HG03457 (cell line): ENCODE data around the gene TDRD1.
"Not testable (repeated sequence)": the region's sequence is repeated elsewhere in the genome, so short reads cannot be mapped to it uniquely, and the experiment has no call there.

Experiments used
- ATAC-seq: cut with Tn5 transposase; IDR thresholded peaks from one replicate; pipeline ENCODE4 v1.9.1; 2021; ENCODE audit warnings: moderate number of reproducible peaks; ENCODE audit not compliant: unreplicated experiment

TDRD1 gene, protein sequence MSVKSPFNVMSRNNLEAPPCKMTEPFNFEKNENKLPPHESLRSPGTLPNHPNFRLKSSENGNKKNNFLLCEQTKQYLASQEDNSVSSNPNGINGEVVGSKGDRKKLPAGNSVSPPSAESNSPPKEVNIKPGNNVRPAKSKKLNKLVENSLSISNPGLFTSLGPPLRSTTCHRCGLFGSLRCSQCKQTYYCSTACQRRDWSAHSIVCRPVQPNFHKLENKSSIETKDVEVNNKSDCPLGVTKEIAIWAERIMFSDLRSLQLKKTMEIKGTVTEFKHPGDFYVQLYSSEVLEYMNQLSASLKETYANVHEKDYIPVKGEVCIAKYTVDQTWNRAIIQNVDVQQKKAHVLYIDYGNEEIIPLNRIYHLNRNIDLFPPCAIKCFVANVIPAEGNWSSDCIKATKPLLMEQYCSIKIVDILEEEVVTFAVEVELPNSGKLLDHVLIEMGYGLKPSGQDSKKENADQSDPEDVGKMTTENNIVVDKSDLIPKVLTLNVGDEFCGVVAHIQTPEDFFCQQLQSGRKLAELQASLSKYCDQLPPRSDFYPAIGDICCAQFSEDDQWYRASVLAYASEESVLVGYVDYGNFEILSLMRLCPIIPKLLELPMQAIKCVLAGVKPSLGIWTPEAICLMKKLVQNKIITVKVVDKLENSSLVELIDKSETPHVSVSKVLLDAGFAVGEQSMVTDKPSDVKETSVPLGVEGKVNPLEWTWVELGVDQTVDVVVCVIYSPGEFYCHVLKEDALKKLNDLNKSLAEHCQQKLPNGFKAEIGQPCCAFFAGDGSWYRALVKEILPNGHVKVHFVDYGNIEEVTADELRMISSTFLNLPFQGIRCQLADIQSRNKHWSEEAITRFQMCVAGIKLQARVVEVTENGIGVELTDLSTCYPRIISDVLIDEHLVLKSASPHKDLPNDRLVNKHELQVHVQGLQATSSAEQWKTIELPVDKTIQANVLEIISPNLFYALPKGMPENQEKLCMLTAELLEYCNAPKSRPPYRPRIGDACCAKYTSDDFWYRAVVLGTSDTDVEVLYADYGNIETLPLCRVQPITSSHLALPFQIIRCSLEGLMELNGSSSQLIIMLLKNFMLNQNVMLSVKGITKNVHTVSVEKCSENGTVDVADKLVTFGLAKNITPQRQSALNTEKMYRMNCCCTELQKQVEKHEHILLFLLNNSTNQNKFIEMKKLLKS

GRCh38 chr10:114179148-114179547, at the start of gene TDRD1:
Gene TDRD1 (plus strand): TSS chr10:114179353. CDS start chr10:114187832, 8,479 bp downstream.
- ATAC-seq = no peak

- ATAC-seq = no peak
Measured at GRCh38 chr10:114131094-114131493, 48.1 kb upstream of the TDRD1 start.

DNA sequence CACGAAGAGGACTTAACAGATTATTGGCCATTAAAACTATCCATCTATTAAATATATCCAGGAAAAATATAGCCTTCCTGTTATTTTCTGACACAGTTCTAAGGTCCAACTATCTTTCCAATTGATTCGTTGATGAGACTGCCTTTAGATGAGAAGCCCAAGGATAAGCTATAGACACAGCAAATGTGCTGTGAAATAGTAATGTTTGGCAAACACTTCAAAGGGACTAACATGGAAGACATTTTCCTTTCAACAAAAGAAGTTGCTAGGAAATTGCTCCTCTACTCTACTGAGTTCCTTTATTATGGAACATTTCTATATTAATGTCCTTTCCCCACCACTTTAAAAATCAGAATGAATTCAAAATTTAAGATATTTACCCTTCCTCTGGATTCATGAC, 43.7 kb upstream of the TDRD1 start:
- ATAC-seq = no peak

GRCh38 chr10:114138581-114138980, 40.6 kb upstream of the TDRD1 start:
- no peak for ATAC-seq

- ATAC-seq = no peak
Measured at GRCh38 chr10:114140036-114140435, 39.1 kb upstream of the TDRD1 start.

DNA sequence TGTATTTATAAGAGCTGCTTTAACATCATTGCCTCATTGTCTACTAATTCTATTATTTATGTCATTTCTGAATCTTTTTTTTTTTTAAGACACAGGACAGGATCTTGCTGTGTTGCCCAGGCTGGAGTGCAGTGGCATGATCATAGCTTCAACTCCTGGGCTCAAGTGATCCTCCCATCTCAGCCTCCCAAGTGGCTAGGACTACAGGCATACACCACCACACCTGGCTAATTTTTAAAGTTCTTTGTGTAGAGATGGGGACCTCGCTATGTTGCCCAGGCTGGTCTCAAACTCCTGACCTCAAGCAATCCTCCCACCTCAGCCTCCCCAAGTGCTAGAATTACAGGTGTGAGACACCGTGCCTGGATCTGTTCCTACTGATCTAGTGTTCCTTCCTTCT, 38.3 kb upstream of the TDRD1 start:
- ATAC-seq = not testable (repeated sequence)

- ATAC-seq = no peak
Measured at GRCh38 chr10:114142018-114142417, 37.1 kb upstream of the TDRD1 start.

DNA sequence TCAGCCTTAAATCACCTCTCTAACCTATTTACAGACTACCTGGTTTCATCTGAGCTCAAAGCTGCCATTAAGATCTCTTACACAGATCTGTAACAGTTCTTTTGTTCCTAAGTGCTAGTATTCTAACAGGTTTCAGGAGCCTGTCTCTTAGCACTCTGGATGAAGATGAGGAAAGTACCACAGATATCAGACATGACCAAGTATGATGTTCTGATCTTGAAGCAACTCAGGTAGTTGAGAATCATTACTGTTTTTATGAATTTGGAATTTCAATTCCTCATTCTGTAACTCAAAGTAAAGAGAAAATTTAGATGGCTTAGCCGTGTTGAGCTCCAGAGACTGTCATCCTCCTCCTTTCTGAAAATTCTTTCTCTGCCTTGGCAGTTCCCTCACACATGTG, 36.0 kb upstream of the TDRD1 start:
- no peak for ATAC-seq

GRCh38 chr10:114149476-114149875, 29.7 kb upstream of the TDRD1 start:
- ATAC-seq = not testable (repeated sequence)

DNA sequence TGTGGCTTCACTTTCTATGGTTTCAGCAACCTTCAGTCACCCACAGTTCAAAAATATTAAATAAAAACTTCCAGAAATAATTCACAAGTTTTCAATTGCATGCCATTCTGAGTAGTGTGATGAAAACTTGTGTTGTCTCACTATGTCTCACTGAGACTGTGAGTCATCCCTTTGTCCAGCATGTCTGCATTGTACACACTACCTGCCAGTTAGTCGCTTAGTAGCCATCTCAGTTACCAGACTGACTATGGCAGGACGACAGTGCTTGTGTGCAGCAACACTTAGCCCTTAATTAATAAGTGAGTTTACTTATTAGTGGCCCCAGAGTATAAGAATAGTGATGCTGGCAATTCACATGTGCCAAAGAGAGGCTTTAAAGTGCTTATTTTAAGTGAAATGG, 27.7 kb upstream of the TDRD1 start:
- ATAC-seq = no peak

- ATAC-seq = no peak
Measured at GRCh38 chr10:114151892-114152291, 27.3 kb upstream of the TDRD1 start.

- ATAC-seq = no peak
Measured at GRCh38 chr10:114157912-114158311, 21.2 kb upstream of the TDRD1 start.

DNA sequence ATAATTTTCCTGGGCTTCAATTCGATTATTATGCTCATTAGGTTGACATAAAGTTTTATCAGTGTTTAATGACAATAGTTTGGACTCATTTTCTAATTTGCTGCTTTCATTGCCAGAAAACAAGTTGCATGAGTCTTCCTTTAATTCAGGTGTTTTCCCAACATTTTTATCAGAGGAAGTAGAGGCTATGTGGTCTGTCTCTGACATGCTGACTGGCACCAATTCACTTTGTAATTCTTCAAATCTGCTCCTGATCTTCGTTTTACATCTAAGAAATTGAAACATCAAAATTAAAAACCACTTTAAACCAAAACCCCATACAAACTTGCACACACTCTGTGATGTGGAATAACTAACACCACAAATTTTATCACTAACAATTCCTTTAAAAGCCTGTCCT, 16.1 kb upstream of the TDRD1 start:
- ATAC-seq = no peak

GRCh38 chr10:114166043-114166442, 13.1 kb upstream of the TDRD1 start:
- ATAC-seq = no peak

GRCh38 chr10:114166494-114166893, 12.7 kb upstream of the TDRD1 start:
- no peak for ATAC-seq

DNA sequence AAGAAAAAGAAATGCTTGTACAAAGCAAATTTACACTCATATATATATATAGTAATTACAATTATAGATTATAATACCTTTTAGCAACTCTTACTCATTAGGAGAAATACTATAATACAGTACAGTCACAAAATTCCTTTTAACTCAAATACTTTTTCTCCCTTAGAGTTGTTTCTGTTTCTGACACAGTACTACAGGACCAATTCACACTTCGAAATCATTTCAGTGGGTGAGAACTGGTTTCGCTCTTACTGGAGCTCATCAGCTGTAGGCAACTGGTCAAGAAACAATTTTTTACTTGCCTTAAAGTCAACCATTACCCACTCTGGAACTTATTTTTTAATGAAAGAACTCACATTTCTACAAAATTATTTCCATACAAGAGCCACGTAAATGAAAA, 11.2 kb upstream of the TDRD1 start:
- no peak for ATAC-seq

DNA sequence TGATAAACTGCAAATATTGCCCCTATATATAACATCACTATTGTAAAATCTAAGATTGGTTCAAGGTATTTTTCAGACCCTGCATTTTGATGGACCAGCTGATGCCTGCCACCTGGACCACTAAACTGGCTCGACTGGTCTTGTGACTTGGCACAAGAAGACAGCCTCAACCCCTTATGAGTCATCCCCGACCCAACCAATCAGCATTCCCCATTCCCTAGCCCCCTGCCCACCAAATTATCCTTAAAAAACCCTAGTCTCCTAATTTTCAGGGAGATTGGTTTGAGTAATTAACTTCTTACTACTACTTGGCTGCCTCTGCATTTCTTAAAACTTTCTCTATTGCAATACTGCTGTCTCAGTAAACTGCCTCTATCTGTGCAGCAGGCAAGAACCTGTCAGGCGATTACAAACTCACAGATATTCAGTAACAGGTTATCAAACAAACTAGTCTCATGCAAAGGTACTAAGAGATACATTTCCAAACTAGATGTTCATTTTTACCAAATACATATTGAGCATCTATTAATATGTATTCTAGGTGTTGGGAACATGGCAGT, 10.6 kb upstream of the TDRD1 start:
- no peak for ATAC-seq

- no peak for ATAC-seq
Measured at GRCh38 chr10:114172216-114172615, 6.9 kb upstream of the TDRD1 start.

GRCh38 chr10:114172776-114173602, 6.2 kb upstream of the TDRD1 start:
- no peak for ATAC-seq

- ATAC-seq = no peak
Measured at GRCh38 chr10:114173603-114173920, 5.6 kb upstream of the TDRD1 start.
